K562 (cell line): ENCODE data around the gene DPP10.

Experiments
- CTCF ChIP-seq, 3 experiments: IDR thresholded peaks in 2 of 3; conservative IDR thresholded peaks in 1 of 3; 2 replicates each; pipeline ENCODE4 v1.5.1; 2011 to 2012; ENCODE audit warnings: low read length in 3 of 3, mild to moderate bottlenecking in 3 of 3, control low read depth in 2 of 3, improper control_type of control experiment in 1 of 3, inconsistent platforms in 1 of 3, low read depth in 1 of 3, mixed read lengths in 1 of 3, moderate library complexity in 1 of 3; ENCODE audit not compliant: insufficient read depth in 2 of 3
- EP400 ChIP-seq: fragments of 450-650 bp; IDR thresholded peaks from 2 replicates; pipeline ENCODE4 v1.6.1; 2017; ENCODE audit warnings: antibody characterized with exemption, mild to moderate bottlenecking, moderate library complexity
- FOXA3 ChIP-seq, 2 experiments: fragments of 450-650 bp in 1 of 2; sonication (generic) in 1 of 2; formaldehyde crosslinking; IDR thresholded peaks in 1 of 2; conservative IDR thresholded peaks in 1 of 2; 2 replicates each; pipeline versions ENCODE4 v1.4.0 to v1.8.0; 2020 to 2022; ENCODE audit warnings: mild to moderate bottlenecking in 2 of 2, missing genetic modification reagents in 1 of 2
- HMBOX1 ChIP-seq: sonication (generic); IDR thresholded peaks from 2 replicates; pipeline ENCODE4 v1.6.1; 2016
- IFI16 ChIP-seq: fragments of 250-450 bp; sonication (Bioruptor Pico); IDR thresholded peaks from 2 replicates; pipeline ENCODE4 v2.1.2; 2022; ENCODE audit warnings: mild to moderate bottlenecking, inconsistent platforms
- NCOA6 ChIP-seq: fragments of 450-650 bp; IDR thresholded peaks from 2 replicates; pipeline ENCODE4 v1.6.1; 2017; ENCODE audit warnings: mild to moderate bottlenecking
- NKRF ChIP-seq: fragments of 450-650 bp; IDR thresholded peaks from 2 replicates; pipeline ENCODE4 v1.6.1; 2016; ENCODE audit warnings: borderline replicate concordance
- YBX1 ChIP-seq: fragments of 450-650 bp; IDR thresholded peaks from 2 replicates; pipeline ENCODE4 v1.7.1; 2016; ENCODE audit warnings: mild to moderate bottlenecking
- ZNF431 ChIP-seq: sonication (generic); formaldehyde crosslinking; IDR thresholded peaks from 2 replicates; pipeline ENCODE4 v1.8.0; 2022; ENCODE audit warnings: mild to moderate bottlenecking, missing genetic modification reagents

GRCh38 chr2:114752425-114752824, 310.0 kb downstream of the DPP10 start:
- TF ChIP-seq FOXA3 (CRISPR knock-in tag; conservative IDR thresholded peaks at IDR 0.05 in 1 of 2, IDR thresholded peaks at IDR 0.05 in 1 of 2) (no peak), YBX1 (no peak), NKRF (no peak), EP400 (no peak), CTCF (IDR thresholded peaks at IDR 0.05 in 2 of 3, conservative IDR thresholded peaks at IDR 0.05 in 1 of 3; ENCODE audit: insufficient read depth in 2 of 3, low read depth in 1 of 3, low read length in 3 of 3) (no peak), ZNF431 (CRISPR knock-in tag) (no peak), HMBOX1 (no peak), NCOA6 (no peak), IFI16 (no peak)
